Neuron (in vitro differentiated cells): ENCODE results near the gene TSSK6.
"Not testable (repeated sequence)": the region's sequence is repeated elsewhere in the genome, so short reads cannot be mapped to it uniquely, and the experiment has no call there.

Experiments used
- H2AFZ ChIP-seq: one replicate; pipeline ENCODE4 v1.6.1; 2013; ENCODE audit warnings: low read depth, mild to moderate bottlenecking, inconsistent platforms, low read length, moderate library complexity
- H3K27me3 ChIP-seq: one replicate; pipeline ENCODE4 v1.6.1; 2013; ENCODE audit warnings: low read length; ENCODE audit not compliant: insufficient read depth
- H3K36me3 ChIP-seq: one replicate; pipeline ENCODE4 v1.6.1; 2013; ENCODE audit warnings: low read length; ENCODE audit not compliant: insufficient read depth
- H3K4me1 ChIP-seq: one replicate; pipeline ENCODE4 v1.6.1; 2013; ENCODE audit warnings: low read length; ENCODE audit not compliant: insufficient read depth
- H3K4me3 ChIP-seq: 2 replicates; pipeline ENCODE4 v1.5.1; 2013; ENCODE audit warnings: mild to moderate bottlenecking, low read length, moderate library complexity
- H3K9me3 ChIP-seq: one replicate; pipeline ENCODE4 v1.6.1; 2013; ENCODE audit warnings: low read length

The TSSK6 gene

DNA sequence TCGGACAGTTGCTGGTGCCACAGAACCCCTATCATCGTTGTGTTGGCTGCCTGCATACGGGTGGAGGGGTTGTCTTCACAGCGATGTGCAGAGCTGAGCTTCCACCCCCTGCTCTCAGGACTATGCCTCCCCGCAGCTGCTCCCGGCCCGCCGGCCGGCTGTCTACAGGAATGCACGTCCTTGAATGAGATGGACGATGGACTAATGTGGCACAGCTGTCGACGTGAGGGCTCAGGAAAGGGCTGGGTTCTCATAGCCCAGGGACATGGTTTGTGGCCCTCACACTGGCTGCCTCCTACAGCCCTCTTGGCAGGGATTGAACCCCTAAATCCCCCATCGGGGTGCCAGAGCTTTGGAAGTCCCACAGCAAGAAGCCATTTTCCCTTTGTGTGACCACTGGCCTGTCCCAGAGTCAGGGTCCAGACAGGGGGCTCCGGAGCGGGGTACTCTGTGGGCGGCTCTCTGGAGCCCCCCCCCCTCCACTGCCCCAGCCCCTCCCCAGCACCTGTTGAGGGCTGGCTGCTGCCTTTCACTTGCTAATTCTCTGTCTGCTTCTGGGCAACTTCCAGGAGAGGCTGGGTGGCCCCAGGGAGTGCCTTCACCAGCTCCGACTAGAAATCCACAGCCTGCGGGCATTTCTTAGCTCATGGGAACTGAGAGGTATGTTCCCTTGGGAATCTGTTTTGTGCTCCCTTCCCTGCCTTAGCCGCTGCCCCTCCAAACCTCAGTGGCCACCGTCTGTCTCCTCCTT is 40.2 kb downstream of the TSSK6 start:
- Histone ChIP-seq H3K27me3 (no peaks in the 10 kb centered on the region), H3K9me3 (no peaks in the 10 kb centered on the region), H3K4me3 (no peak overlapping the region), H3K36me3 (peaks cover 26% of the 10 kb centered on the region), H3K4me1 (no peaks in the 10 kb centered on the region), H2AFZ (no peak overlapping the region)

DNA sequence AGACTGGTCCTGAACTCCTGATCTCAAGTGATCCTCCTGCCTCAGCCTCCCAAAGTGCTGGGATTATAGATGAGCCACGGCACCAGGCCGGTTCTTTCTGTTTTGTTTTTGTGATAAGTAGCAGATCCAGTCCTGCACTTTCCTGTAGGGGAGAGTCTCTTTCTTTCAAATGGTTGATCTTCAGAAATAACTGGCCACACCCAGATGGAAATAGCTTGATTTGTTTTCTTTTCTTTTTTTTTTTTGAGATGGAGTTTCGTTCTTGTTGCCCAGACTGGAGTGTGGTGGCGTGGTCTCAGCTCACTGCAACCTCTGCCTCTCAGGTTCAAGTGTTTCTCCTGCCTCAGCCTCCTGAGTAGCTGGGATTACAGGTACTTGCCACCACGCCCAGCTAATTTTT is 43.2 kb downstream of the TSSK6 start:
- not testable (repeated sequence) for H3K27me3 ChIP-seq, H3K4me1 ChIP-seq, H3K4me3 ChIP-seq, H2AFZ ChIP-seq
- peaks cover 12% of the 10 kb centered on the region for H3K9me3 ChIP-seq
- peaks cover 34% of the 10 kb centered on the region for H3K36me3 ChIP-seq

DNA sequence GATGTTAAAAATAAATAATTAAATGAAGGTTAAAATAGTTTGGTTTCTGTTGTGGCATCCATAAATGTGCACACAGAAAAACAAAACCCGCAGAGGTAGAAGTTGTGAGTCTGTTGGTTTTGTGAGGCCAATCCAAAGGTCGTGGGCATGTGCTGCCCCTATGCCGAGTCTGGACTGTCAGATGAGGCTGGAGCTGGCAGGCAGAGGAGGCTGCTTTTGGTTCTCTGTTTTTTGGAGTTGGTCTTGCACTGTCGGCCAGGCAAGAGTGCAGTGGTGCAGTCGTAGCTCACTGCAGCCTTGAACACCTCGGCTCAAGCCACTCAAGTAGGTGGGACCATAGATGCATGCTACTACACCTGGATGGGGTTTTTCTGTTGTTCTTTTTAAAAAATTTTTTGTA is 43.7 kb downstream of the TSSK6 start:
- peaks cover 14% of the 10 kb centered on the region for H3K9me3 ChIP-seq
- no peak overlapping the region for H3K4me3 ChIP-seq
- H3K4me1 ChIP-seq = no peaks in the 10 kb centered on the region
- H2AFZ ChIP-seq = no peak overlapping the region
- no peaks in the 10 kb centered on the region for H3K27me3 ChIP-seq
- peaks cover 36% of the 10 kb centered on the region for H3K36me3 ChIP-seq

DNA sequence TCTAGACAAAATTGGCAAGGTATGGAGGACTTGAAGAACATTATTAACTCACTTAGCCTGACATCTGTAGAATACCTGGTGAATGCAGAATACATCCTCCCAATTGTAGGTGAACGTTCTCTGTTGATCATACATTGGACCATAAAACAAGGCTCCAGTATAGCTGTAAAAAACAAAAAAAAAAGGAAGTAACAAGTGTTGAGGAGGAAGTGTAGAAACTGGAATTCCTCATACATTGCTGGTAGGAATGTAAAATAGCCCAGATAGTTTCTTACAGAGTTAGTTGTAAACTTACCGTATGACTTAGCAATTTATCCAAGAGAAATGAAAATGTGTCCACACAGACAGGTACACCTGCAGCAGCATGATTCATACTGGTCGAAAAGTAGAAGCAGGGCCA is 44.8 kb downstream of the TSSK6 start:
- H3K4me1 ChIP-seq = no peaks in the 10 kb centered on the region
- H3K27me3 ChIP-seq = no peaks in the 10 kb centered on the region
- no peak overlapping the region for H3K4me3 ChIP-seq
- peaks cover 47% of the 10 kb centered on the region for H3K36me3 ChIP-seq
- peaks cover 24% of the 10 kb centered on the region for H3K9me3 ChIP-seq
- H2AFZ ChIP-seq = no peak overlapping the region

DNA sequence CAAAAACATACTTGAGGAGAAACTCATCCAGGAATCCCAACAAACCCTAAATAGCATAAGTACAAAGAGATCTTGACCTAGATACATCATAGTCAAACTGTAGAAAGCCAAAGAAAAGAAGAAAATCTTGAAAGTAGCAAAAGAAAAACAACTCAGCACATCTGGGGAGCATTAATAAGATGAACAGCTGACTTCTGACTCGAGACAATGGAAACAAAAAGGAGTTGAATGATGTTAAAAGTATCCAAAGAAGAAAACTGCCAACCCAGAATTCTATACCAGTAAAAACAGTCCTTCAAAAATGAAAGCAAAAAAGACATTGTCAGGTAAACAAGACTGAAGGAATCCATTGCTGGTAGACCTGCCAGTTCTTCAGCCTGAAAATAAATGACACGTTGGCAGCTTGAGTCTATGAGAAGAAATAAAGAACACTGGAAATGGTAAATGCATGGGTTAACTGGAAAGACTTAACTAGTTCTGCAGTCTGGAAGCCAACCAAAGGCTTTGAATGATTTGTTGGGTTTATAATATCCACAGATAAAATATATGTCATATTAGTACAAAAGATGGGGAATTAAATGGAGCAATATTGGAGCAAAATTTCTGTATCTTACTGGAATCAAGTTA is 46.8 kb downstream of the TSSK6 start:
- H2AFZ ChIP-seq = no peak overlapping the region
- peaks cover 26% of the 10 kb centered on the region for H3K9me3 ChIP-seq
- no peak overlapping the region for H3K4me3 ChIP-seq
- H3K36me3 ChIP-seq = peaks cover 43% of the 10 kb centered on the region
- peaks cover 17% of the 10 kb centered on the region for H3K4me1 ChIP-seq
- no peaks in the 10 kb centered on the region for H3K27me3 ChIP-seq

DNA sequence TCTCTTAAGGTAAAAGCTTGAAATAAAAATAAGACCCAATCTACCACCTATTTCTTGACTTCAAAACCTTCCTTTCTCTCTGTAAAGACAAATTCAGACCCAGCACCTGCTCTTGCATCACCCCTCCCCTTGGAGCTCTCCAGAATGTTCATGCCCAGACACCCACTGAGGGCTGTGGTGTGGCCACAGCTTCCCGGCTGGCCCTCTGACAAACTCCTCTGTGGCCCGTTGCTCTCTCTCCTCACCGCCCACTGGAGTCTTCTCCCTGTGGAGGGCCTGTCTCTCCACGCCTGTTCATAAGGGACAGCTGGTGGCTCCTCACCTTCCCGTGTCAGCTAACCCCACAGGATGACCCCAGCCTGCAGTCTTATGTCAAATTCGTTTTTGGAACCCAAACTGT is 49.1 kb downstream of the TSSK6 start:
- H3K36me3 ChIP-seq = peaks cover 34% of the 10 kb centered on the region
- H3K4me1 ChIP-seq = peaks cover 40% of the 10 kb centered on the region
- H3K9me3 ChIP-seq = peaks cover 26% of the 10 kb centered on the region
- H3K4me3 ChIP-seq = no peak overlapping the region
- H3K27me3 ChIP-seq = no peaks in the 10 kb centered on the region
- H2AFZ ChIP-seq = no peak overlapping the region

DNA sequence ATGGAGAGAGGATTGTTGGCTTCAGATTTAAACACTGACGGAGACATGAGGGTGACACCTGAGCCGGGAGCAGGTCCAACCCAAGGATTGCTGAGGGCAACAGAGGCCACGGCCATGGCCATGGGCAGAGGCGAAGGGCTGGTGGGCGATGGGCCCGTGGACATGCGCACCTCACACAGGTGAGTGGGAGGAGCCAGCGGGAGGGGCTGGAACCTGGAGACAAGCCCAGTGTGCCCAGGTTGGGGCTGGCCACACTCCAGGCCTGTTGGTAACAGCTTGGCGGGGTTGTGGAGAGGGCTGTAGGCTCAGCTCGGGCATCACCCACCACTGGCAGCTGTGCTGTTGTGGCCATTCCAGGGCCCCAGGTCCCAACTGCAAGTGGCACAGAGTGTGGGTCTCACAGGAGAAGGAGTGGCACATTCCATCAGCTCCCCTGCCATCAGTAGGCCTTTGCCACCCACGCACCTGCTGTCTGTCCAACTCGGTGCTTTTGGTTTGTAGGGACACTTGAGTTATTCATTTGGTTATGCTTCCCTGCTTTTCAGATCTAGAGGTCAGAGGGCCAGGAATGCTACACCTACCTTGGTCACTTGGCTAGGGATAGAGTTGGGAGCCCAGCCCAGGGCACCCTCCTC is 49.8 kb downstream of the TSSK6 start:
- H3K36me3 ChIP-seq = peaks cover 34% of the 10 kb centered on the region
- peaks cover 47% of the 10 kb centered on the region for H3K4me1 ChIP-seq
- no peak overlapping the region for H3K4me3 ChIP-seq
- no peak overlapping the region for H2AFZ ChIP-seq
- peaks cover 26% of the 10 kb centered on the region for H3K9me3 ChIP-seq
- H3K27me3 ChIP-seq = no peaks in the 10 kb centered on the region

DNA sequence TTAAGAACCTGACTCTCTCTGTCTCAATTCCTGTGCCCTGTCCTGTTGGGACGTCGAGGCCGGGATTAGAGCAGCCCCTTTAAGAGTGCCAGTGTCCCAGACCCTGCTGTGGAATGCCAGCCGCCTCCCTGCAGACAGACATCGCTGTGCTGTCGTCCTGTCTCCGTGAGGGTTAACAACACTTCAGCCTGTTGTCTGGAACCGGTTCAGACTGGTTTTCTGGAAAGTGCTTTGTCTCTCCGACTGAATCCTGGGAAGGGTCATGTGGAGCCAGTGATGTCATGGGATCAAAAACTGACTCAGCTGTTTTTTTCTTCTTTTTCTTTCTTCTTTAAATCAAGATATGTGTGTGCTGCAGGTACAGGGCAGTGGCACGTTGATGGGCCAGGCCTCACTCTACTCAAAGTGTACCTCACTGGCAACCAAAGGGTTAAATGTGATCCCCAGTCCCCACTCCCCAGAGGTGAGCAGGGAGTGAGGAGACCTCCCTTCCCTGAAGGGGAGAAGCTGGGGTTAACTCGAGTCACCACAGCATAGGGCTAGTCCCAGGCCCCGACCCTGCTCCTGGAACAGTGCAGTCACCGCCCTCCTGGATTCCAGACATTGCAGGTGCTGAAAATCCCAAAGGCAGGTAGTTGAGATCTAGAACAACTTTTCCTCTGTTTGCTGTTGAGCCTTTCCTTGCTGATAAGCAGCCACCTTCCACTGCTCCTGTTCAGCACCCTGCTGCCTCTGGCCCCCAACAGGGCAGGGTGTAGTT is 50.8 kb downstream of the TSSK6 start:
- H3K36me3 ChIP-seq = peaks cover 34% of the 10 kb centered on the region

More for the DNA sequence above, 50.8 kb downstream of the TSSK6 start:
- Histone ChIP-seq H3K27me3 (no peaks in the 10 kb centered on the region), H3K4me3 (no peak overlapping the region), H3K4me1 (peaks cover 50% of the 10 kb centered on the region), H2AFZ (no peak overlapping the region), H3K9me3 (peaks cover 26% of the 10 kb centered on the region)
